NOMO-1 (cell line): ENCODE data around the gene MAP1LC3B2.

ENCODE experiments used
- DNase-seq, 2 experiments: peaks; one replicate each; lab custom pipeline; 2025; ENCODE audit not compliant: unreplicated experiment in 2 of 2; lab: John Stamatoyannopoulos, UW

MAP1LC3B2 gene

GRCh38 chr12:116537101-116537904 lies 21.9 kb upstream of the MAP1LC3B2 start:
- no peak for DNase-seq

GRCh38 chr12:116538076-116538591 lies 21.0 kb upstream of the MAP1LC3B2 start:
- DNase-seq = no peak

GRCh38 chr12:116538682-116539305 lies 20.4 kb upstream of the MAP1LC3B2 start:
- no peak for DNase-seq

- DNase-seq = no peak
These were observed 19.8 kb upstream of the MAP1LC3B2 start for GRCh38 chr12:116539361-116539771.

GRCh38 chr12:116539905-116540482 lies 19.2 kb upstream of the MAP1LC3B2 start:
- DNase-seq = no peak

GRCh38 chr12:116540622-116541152 lies 18.5 kb upstream of the MAP1LC3B2 start:
- DNase-seq = no peak

- no peak for DNase-seq
These were observed 17.4 kb upstream of the MAP1LC3B2 start for GRCh38 chr12:116541547-116542344.

- DNase-seq = no peak
These were observed 16.7 kb upstream of the MAP1LC3B2 start for GRCh38 chr12:116542345-116542956.

- DNase-seq = no peak
These were observed 14.5 kb upstream of the MAP1LC3B2 start for GRCh38 chr12:116544656-116545055.

- no peak for DNase-seq
These were observed 14.0 kb upstream of the MAP1LC3B2 start for GRCh38 chr12:116545144-116545543.

- no peak for DNase-seq
These were observed 13.2 kb upstream of the MAP1LC3B2 start for GRCh38 chr12:116545936-116546335.

GRCh38 chr12:116547955-116548501 lies 11.2 kb upstream of the MAP1LC3B2 start:
- peak; percentile 90 to 95 for DNase-seq

- no peak for DNase-seq
These were observed 9.2 kb upstream of the MAP1LC3B2 start for GRCh38 chr12:116549993-116550392.

- no peak for DNase-seq
These were observed 8.0 kb upstream of the MAP1LC3B2 start for GRCh38 chr12:116551151-116551550.

- no peak for DNase-seq
These were observed 7.6 kb upstream of the MAP1LC3B2 start for GRCh38 chr12:116551619-116551951.

GRCh38 chr12:116551952-116552772 lies 7.0 kb upstream of the MAP1LC3B2 start:
- peak; percentile 42 to 98 for DNase-seq

GRCh38 chr12:116552773-116553373 lies 6.3 kb upstream of the MAP1LC3B2 start:
- DNase-seq = no peak

GRCh38 chr12:116556356-116556952 lies 2.7 kb upstream of the MAP1LC3B2 start:
- DNase-seq = no peak
